Activated naive CD4-positive, alpha-beta T cell treated with anti-CD3 and anti-CD28 coated beads, Interleukin-2, amount 50 U/mL, for 16 hours (primary cell): ENCODE data around the gene XYLB.
A peak's percentile ranks its signal among the peaks of the same experiment; 100 is the strongest.
"Not testable (repeated sequence)": the region's sequence is repeated elsewhere in the genome, so short reads cannot be mapped to it uniquely, and the experiment has no call there.

Experiments
- DNase-seq: peaks from one replicate; pipeline ENCODE4 v3.0.0-alpha.2; 2020

XYLB gene

DNA sequence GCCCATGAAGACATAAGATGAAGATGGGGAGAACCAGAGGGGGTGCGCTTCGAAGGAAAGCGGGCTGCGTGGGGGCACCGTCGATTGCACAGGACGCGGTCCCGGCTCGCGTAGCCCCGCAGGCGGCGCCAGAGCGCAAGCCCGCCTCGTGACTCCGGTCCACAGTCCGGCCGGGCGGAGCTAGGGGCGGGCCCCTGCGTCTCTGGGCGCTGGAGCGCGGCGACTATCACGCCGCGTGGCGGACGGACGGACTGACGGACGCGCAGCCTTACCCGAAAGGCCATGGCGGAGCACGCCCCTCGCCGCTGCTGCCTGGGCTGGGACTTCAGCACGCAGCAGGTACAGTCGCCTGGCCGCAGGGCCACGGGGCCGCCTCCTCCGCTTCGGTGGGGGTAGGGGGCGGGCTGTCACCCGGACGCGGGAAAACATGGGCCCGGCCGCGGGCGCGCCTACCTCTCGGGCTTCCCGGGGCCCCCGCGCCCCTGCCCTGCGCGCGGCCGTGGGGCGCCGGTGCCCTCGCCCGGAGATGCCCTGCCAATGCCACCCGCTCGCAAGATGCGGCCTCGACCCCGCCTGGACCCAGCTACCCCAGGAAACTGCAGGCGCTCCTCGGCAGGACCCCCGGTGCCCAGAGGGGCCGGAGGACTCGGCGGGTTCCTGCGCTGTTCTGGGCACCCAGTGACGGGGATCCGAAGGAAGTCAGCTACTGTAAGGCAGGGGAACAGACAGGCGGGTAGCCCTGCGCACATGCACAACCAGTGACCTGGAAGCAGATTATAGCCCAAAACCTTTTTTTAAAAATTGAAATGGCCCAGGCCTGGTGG lies at the start of gene XYLB:
XYLB (plus strand) TSS at position 199 of the 824 bp plus-strand sequence; CDS start at position 283, 84 bp downstream.
- peak; percentile 80 for DNase-seq

- DNase-seq: not testable (repeated sequence)
Observed at GRCh38 chr3:38297053-38297452, 49.5 kb upstream of the XYLB start.

GRCh38 chr3:38297537-38297936 lies 49.0 kb upstream of the XYLB start:
- DNase-seq: no peak

DNA sequence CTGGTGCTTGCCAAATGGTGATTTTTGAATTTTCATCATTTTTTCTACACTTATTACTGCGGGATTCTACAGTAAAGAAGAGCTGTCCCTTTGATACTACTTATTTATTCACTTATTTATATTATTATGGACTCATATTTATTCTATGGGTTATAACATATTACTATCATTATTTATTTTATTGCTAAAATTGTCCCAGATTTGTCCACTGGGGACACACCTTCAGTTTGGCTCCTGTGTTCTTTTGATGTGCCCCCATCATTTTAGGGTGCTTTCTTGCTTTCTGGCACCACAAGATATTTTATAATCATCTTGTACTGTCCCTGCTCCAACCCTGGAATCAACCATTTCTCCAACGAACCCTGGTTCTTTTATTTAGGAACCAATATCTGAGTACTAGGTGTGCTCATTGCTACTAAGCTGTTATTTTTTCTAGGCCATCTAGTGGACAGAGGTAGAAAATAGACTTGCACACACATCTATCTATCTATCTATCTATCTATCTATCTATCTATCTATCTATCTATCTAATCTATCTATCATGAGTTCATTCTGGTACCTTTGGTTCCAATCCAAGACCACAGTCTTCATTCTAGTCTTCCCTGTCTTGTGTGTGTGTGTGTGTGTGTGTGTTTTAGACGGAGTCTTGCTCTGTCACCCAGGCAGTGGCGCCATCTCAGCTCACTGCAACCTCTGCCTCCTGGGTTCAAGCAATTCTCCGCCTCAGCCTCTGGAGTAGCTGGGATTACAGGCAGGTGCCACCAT lies 48.5 kb upstream of the XYLB start:
- DNase-seq: no peak

DNA sequence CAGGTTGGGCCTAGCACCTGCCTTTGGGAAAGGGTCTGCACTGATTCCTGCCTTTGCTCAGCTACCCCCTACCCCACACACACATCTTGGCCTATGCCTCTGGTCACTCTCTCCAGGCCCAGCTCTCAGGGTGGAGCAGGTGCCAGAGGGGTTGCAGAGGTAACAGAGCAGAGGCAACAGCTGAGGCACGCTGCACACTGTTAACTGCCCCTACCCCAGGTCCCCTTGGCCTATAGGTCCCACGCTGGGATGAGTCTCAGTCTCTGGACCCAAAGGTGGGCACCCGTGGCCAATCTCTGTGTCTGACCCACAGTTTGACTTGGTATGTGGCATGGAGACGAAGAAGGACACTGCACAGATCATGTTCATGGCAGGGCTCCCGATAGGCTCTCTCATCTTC lies 39.6 kb upstream of the XYLB start:
- DNase-seq: no peak

- no peak for DNase-seq
Observed at GRCh38 chr3:38307599-38307998, 39.0 kb upstream of the XYLB start.

DNA sequence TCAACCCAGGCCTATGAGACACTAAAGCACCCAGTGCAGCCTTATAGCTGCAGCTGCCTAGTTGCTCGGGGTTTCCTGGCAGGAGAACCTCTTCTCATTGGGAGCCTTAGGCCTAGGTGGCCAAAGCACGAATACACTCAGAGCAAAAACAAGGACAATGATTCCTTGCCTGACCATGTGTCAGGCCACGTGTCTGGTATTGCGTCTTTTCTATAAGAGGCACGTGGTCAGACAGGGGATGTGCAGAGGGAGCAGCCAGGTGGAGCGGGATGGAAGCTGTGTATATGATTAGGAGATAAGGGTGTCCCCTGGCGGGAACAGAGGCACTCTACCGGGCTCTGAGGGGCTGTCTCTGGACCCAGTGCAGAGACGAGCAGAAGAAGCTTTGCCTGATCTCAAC lies 38.1 kb upstream of the XYLB start:
- no peak for DNase-seq

- no peak for DNase-seq
Observed at GRCh38 chr3:38311476-38311875, 35.1 kb upstream of the XYLB start.

- DNase-seq: no peak
Observed at GRCh38 chr3:38311941-38312340, 34.6 kb upstream of the XYLB start.

- DNase-seq: no peak
Observed at GRCh38 chr3:38312356-38312755, 34.2 kb upstream of the XYLB start.

DNA sequence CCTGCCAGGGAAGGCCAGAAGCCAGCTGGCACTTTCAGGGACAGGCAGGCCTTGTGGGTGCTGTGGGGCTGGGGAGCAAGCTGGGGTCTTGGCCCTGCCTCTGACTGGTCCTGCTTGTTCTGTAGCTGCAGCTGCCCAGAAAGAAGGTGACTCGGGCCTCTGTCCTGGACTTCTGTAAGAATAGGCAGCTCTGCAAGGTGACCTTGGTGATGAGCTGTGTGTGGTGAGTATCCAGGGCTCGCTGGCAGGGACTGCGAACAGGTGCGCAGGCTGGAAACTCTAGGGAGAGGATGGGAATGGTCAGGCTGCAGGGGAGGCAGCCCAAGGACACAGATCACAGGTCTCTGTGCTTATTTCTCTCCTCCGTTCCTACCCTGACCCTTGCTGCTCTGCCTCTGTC lies 33.3 kb upstream of the XYLB start:
- DNase-seq: no peak

DNA sequence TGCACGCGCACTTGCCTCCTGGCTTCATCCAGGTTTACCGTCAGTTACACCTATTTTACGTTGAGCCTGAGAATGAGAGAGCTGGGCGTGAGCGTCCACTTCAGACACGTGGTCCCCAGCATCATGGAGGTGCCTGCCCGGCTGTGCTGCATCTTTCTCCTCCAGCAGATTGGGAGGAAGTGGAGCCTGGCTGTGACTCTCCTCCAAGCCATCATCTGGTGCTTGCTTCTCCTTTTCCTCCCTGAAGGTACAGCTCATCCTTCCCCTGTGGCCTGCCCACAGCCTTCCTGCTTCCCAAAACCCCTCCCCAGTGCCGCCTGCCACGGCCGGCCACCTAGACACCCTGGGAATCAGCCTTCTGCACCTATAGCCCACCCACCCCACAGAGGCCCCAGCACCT lies 32.9 kb upstream of the XYLB start:
- DNase-seq: no peak

- no peak for DNase-seq
Observed at GRCh38 chr3:38314112-38314763, 32.3 kb upstream of the XYLB start.

GRCh38 chr3:38314764-38315487 lies 31.7 kb upstream of the XYLB start:
- DNase-seq: no peak

GRCh38 chr3:38315488-38316230 lies 30.9 kb upstream of the XYLB start:
- no peak for DNase-seq

GRCh38 chr3:38316356-38317191 lies 30.0 kb upstream of the XYLB start:
- DNase-seq: no peak

DNA sequence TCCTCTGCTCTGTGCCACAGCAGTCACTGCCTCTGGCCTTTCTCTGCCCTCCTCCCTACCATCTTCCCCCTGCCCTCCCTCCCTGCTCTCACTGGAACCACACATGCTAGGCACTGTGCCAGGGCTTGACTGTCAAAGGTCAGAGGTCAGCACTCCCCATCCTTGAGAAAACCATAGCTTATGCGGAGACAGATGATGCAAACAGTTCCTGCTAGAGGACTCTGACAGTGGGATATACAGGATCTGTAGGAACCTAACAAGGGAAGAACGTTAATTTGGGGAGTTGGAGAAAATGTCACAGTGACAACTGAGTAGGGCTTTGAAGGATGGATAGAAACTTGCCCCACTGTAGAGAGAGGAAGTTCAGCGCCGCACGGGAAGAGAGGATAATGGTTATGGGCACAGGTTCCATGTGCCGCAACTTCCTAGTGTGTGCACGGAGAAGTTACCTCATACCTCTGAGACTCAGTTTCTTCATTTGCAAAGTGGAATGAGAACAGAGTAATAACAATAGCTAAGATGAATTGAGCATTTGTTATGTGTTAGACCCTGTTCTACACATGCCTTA lies 29.3 kb upstream of the XYLB start:
- DNase-seq: no peak

- DNase-seq: no peak
Observed at GRCh38 chr3:38318766-38319671, 27.6 kb upstream of the XYLB start.

- not testable (repeated sequence) for DNase-seq
Observed at GRCh38 chr3:38320638-38321037, 25.9 kb upstream of the XYLB start.

GRCh38 chr3:38323060-38323459 lies 23.5 kb upstream of the XYLB start:
- DNase-seq: no peak
